GM19193 (cell line): ENCODE measurements around the gene VTI1A.

Source experiments
- POLR2A ChIP-seq: IDR thresholded peaks from 4 replicates; pipeline ENCODE4 v1.6.1; 2011; ENCODE audit not compliant: insufficient read depth, insufficient read length; ENCODE audit errors: extremely low read depth

Gene VTI1A

DNA sequence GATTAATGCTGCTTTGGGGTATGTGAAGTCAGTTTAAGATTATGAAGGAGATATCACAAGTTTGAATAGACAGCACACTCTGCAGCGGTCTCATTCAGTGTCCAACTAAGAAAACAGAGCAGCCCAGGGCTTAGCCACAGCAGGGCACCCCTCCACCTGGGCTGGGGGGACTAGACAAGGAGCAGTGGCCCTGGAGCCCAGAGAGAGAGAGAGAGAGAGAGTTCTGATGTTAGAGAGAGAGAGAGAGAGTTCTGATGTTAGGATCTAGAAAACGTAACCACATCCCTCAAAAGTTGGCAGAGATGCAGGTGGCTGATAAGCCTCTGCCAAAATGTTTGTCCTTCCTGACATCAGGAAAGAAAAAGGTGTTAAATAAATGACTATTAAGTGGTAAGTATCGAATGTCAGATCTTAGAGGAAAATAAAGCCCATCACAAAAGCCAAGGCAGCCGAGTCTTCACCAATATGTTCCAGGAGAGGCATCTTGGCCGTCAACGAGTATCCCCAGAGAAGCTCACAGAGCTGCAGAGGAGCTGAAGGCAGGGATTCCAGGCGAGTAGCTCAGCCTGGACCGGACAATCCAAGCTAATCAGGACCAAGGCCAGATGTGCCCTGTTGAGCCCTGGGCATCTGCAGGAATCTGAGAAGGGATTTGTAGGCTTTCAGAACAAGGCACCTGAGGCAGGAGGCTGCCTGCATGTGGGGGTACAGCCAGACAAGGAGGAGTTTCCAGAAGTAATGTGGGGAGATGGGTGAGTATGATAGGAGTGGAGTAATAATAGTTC is 352.9 kb downstream of the VTI1A start:
- TF ChIP-seq POLR2A = no peak

DNA sequence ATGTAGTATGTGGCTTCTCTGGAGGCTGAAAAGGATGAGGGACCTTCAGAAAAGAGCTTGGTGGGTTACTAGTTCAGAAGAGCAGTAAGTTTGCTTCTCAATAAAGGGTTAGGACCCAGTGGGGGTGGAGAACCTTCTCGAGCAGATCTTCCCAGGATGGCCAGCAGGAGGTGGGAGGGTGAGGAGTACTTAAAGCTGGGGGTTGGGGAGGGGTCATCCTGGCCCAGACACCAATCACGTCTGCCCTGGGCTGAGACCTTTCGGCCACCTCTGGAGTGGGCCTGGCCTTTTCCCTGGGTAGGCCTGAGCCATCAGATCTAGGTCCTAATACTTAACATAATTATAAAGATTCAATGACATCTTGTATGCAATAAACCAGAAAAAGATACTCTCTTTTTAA is 354.0 kb downstream of the VTI1A start:
- no peak for TF ChIP-seq POLR2A

DNA sequence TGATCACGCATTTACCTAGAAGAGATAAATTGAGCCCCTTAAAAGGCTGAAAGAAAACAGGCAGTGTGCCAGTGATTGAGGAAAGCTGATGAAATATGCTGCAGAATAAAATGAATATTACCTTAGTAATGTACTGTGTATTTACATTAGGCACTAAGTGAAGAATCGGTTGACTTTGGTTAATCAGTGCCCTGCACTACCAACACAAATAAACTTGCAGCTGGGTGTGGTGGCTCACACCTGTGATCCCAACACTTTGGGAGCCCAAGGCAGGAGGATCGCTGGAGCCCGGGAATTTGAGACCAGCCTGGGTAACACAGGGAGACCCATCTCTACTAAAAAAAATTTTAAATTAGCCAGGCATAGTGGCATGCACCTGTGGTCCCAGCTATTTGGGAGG is 354.7 kb downstream of the VTI1A start:
- no peak for TF ChIP-seq POLR2A

DNA sequence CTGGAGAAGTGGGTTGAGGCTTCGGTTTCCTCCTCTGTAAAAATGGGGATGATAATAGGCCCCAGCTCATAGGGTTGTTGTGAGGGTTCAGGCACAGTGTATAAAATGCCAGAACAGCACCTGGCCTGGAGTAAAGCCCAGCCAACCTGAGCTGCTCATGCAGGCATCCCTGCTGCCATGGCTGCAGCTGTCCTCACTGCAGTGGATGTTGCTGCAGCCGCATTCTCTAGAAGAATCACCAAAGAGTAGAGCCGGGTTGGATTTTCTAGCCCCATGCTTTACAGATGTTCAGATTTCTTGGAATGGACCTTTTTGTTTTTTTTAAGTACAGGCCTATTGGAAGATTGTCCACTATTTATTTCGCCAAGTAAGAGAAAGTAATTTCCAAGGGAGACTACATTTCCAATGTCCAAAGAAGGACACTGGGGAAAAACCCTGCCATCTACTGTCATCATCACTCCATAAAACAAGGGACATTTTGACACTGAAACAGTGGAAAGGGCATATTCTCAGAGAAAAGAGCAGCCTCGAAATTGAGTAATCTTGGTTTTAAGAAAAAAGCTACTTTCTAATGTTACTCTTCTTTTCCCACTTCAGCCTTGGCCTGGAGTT is 355.5 kb downstream of the VTI1A start:
- no peak for TF ChIP-seq POLR2A

DNA sequence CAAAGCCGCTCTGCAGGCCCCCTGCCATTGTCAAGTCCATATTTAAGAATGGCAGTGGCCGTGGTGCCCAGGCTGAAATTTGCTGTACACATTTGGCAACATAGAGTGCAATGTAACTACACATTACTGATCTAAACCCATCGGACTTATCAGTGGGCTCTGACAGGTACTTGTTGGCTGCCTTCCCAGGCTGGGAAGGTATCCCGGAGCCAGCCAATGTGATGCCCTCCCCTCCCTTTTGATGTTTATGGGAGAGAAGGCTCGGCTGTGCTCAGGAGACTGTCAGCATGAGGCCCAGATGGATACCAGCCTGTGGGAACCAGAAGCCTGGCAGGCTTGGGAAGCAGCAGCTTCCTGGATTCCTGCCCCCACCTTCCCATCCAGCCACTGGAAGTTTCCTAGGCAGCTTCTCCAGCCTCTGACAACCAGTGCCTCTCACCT is 357.0 kb downstream of the VTI1A start:
- no peak for TF ChIP-seq POLR2A

DNA sequence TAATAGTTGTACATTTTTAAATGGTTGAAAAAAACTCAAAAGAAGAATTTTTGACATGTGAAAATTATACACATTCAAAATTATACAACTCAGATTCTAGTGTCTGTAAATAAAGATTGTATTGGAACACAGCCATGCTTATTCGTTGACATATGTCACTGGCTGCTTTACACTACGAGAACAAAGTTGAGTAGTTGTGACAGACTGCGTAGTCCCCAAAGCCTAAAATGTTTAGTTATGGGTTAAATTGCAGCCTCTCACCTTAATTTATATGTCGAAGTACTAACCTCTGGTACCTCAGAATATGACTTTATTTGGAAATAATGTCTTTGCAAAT is 358.2 kb downstream of the VTI1A start:
- TF ChIP-seq POLR2A = no peak

DNA sequence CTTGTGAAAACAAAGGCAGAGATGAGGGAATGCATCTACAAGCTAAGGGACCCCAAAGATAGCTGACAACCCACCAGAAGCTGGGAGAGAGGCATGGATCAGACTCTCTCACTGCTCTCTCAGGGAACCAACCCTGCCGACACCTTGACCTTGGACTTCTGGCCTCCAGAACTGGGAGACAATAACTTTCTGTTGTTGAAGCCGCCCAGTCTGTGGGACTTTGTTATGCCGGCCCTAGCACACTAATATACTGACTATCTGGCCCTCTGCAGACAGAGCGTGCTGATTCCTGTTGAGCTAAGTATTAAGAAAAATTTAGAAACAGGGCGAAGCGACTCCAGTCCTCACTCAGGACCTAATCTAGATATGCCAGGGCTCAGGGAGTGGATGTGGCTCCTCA is 358.7 kb downstream of the VTI1A start:
- TF ChIP-seq POLR2A = no peak

DNA sequence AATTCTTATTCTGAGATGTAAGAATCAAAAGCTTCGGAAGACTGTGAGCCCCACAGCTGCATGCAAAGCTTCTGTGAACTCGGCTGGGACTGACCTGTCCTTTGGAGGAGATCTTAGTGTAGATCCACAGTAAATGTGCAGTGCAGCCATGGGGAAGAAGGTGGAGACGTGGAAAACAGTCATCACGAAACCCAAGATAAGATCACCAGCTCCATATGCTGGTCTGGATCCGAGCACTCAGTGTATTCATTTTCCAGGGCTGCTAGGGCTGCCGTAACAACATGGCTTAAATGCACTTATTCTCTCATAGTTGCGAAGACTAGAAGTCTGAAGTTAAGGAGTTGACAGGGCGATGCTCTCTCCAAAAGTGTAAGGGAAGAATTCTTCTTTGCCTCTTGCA is 360.0 kb downstream of the VTI1A start:
- TF ChIP-seq POLR2A = no peak

DNA sequence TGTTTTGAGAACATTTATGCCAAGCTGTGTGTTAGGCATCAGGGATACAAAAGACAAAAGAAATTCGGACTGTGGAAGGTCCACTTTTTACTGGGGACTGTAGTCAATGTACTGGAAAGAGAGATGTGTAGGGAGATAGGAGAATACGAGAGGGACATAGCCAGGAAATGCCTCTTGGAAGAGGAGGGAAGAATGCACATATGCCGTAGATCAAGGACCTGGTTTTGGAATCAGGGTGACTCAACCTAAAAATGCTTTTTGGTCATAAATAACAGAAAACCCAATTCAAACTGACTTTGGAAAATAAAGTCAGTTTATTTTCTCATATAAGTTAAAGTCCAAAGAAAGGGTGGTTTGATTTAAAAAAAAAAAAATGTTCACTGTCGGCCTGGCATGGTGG is 362.7 kb downstream of the VTI1A start:
- TF ChIP-seq POLR2A = no peak

DNA sequence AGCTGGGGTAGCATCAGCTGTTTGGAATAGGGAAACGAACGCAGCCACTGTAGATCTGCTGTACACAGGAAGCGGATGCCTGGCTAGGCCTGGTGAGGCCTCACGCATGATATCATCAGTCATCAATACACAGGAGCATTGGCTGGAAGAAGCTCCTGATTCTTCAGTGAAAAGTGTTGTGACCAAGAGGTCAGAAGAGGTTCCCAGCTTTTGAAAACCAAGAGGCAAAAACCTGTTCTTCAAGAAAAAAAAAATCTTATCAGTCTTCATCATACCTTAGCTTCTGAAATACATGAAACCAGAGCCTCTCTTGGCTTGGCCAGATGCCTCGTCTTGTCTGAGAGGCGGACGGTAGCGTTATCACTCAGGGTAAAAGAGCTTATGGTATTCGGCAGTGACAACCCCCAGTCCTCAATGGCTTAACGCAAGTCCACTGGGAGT is 363.7 kb downstream of the VTI1A start:
- no peak for TF ChIP-seq POLR2A

DNA sequence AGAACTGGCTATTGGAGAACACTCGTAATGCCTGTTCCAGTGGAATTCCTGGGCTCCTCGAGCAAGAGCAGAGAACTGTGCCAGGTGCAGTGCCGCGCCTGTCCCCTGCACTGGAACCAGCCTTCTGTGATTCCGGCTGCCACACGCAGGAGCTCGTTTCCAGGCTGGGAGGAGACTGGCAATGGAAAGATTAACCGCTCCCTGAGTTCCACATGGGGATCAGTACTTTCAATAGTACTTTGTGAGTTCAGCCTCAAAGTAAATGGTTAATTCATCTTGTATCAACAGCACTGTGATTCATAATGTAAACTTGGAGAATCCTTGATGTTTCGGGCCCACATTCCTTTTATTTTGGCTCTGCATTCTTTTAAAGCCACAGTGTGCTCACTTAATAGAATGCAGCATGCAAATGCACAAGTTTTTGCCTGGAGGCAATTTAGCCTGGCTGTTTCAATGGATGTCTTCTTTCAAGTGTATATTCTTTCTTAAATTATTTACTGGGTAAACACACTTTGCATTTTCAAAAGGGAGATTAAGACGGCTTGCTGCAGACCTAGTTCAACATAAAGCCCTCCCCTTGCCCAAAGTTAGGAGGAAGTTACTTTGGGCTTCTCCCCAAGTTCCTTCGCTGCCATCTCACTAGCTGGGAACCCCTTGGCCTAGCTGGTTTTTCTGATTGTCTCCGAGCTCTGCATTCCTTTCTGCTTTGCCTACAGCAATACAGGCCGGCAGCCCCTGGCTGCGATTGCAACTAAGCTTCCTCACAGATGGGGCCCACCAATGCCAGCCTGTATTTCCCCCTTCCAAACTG is 364.9 kb downstream of the VTI1A start:
- no peak for TF ChIP-seq POLR2A

DNA sequence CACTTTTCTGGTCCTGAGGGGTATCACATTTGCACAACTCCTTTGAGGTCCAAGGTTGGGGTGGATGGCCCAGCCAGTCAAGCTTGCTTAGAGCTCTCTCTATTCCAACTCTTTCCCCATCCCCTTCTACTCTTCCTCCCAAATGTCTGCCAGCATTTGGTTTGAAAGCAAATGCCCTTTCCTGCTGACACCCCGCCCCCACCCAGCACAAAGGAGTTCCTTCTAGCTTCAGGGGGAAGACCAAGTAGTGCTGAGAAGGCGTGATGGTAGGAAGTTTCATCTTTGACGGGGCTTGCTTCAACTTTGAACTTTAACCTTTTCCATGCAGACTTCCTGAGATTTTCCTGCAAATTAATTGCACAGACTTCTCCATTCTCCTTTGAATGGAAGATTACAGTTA is 365.6 kb downstream of the VTI1A start:
- TF ChIP-seq POLR2A = no peak

DNA sequence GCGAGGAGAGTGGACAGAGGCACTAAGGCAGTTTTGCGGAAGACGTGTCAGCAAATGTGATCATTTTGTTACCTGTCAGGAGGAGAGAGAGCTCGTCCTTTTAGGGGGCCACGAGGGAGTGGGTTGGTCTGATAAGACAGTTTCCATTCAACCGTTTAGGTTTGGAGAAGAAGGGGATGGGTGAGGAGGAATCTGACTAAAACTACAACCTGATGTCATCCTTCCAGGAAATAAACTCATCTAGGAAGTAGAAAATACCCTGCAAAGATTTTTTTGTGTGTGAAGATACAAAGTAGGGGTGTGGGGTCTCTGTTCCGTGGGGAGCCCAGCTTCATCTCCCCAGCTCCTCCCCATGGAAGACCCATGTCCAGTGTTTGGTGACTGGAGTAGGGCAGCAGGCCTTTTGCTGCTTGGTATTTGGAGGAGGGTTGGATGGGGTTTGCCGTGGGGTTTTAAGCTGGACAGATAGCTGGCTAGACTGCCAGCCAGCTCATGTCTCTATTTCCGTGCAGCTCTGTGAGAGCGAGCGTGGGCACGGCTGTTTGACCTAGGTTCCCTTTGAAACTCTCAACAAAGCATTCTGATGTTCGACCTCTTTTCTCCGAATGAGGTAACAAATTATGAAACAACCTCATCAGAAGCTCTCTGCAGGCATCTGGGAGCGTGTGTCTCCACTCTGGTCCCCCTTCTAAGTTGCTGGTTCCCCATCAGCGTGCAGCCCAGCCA is 367.0 kb downstream of the VTI1A start:
- no peak for TF ChIP-seq POLR2A

DNA sequence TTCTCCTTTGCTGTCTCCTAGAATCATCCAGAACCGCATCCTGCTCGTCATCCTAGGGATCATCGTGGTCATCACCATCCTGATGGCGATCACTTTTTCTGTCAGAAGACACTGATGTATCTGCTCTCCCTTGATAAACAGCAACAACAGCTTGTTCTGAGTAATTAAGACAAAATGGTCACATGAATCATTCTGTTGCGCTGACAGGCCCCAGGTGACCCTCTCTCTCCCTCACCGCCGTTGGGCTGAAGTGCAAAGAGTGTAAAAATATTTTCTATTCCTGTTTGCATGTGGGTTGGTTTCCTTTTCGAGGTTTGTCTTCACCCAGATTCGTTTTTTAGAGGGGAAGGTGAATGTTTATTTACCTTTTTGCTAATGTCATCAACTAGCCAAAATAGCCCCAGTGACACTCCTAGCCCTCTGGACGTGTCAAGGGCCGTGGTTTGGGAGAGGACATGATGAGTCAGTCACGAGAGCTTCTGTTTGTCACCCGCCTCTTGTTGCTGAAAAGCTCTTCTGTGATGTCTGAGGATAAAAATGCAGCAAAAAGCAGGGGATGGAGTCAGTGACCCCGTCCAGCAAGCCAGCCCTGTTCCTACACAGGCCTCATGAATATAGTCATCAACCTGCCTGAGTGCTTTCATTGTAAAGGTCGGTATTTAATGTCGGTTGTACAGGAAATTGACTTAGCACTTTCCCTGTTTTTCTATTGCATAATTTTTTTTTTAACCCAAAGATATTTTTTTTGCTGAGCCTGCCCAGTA is 368.4 kb downstream of the VTI1A start:
- no peak for TF ChIP-seq POLR2A
